ENCODE measurements around the gene HAUS3. TPM values are rescaled to one million over a fixed set of nuclear protein-coding genes. Genes with fewer than 3 reads are reported as not detected.

HAUS3 gene
- total and polyA plus RNA-seq, 2 of the 13 experiments (the other 11 are each of a cell fraction or from before 2014, with no cell fraction given) = 3.9 to 12.6 TPM

DNA sequence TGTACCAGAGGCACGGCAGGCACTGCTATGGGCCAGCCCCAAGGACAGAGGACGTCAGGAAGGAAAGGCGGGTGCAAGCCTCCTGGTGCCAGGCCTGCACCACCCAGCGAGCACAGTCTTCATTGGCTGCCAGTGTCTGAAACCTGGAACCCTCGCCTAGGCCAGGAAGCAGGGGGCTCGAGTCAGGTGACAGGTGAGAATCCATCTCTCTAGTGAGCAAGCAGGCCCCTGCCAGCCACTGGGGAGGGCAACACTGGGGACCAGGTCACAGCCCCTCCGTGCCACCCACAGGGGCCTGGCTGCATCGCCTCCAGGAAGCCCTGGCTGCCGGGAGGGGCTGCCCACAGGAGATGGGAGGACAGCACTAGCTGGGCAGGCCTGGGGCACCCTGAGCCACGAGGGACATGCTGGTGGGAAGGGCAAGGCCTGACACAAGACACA lies 6.9 kb upstream of the HAUS3 start:
- Histone ChIP-seq H3K27me3 (ENCODE audit: control insufficient read depth in 1 of 2, insufficient read depth in 2 of 2, low read length in 2 of 2) (no peaks in the 10 kb centered on the region), H2AFZ (ENCODE audit: low read length) (no peak overlapping the region), H3K4me1 (ENCODE audit: insufficient read depth, low read length) (peaks cover 24% of the 10 kb centered on the region), H3K36me3 (replicated peaks in 1 of 2; ENCODE audit: control insufficient read depth in 1 of 2, insufficient read depth in 2 of 2, low read length in 2 of 2) (peaks cover 0 to 6% of the 10 kb centered on the region in 2 experiments; a peak in 3 of 5 replicates), H3K4me3 (replicated peaks in 1 of 3; ENCODE audit: insufficient read depth in 1 of 3, low read depth in 2 of 3, low read length in 3 of 3) (no peak overlapping the region), H3K79me2 (ENCODE audit: insufficient read depth, low read length) (no peaks in the 10 kb centered on the region), H3K4me2 (ENCODE audit: low read depth, low read length) (no peak overlapping the region), H4K20me1 (ENCODE audit: insufficient read depth, low read length) (no peaks in the 10 kb centered on the region), H3K27ac (ENCODE audit: extremely low read length, insufficient read depth, low read length) (no peak overlapping the region), H3K9ac (ENCODE audit: insufficient read depth, low read depth, low read length) (no peak overlapping the region), H3K9me3 (ENCODE audit: low read length) (no peaks in the 10 kb centered on the region)
- no peak for FAIRE-seq
- no TSS peak for BruUV-seq (replicated peaks)
- TF ChIP-seq SOX6 (IDR thresholded peaks at IDR 0.05) = no peak
- TF ChIP-seq SOX6 (CRISPR knock-in tag; IDR thresholded peaks at IDR 0.05) = no peak
- no peak for TF ChIP-seq ZBTB21 (CRISPR knock-in tag; IDR thresholded peaks at IDR 0.05)
- TF ChIP-seq HMGA1 (CRISPR knock-in tag; conservative IDR thresholded peaks at IDR 0.05) = no peak
- TF ChIP-seq RBFOX2 (IDR thresholded peaks at IDR 0.05; ENCODE audit: low read depth, low read length) = 0 out of 2 replicates have a peak, but pooled peaks have one; percentile 40
- TF ChIP-seq, protein P1, sequence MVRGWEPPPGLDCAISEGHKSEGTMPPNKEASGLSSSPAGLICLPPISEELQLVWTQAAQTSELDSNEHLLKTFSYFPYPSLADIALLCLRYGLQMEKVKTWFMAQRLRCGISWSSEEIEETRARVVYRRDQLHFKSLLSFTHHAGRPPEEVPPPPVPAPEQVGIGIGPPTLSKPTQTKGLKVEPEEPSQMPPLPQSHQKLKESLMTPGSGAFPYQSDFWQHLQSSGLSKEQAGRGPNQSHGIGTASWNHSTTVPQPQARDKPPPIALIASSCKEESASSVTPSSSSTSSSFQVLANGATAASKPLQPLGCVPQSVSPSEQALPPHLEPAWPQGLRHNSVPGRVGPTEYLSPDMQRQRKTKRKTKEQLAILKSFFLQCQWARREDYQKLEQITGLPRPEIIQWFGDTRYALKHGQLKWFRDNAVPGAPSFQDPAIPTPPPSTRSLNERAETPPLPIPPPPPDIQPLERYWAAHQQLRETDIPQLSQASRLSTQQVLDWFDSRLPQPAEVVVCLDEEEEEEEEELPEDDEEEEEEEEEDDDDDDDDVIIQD (CRISPR knock-in tag; IDR thresholded peaks at IDR 0.05; ENCODE audit: low read depth) = no peak
- no peak for DNase-seq (ENCODE audit: low spot score)
- POLR2A ChIA-PET = no interaction called here
- 87% methylated on average over 10 of the region's 10 CpGs for WGBS (ENCODE audit: low lambda C conversion rate)
- in situ Hi-C loops (cut with HindIII; ENCODE audit: extremely low pct_ligation_motif_present, low pct_unique_long_range_greater_than_20kb) (no loop called here), intact Hi-C loops (cut with micrococcal nuclease; ENCODE audit: unreplicated experiment) (loop anchor here (10.0 kb wide), 1 partner anchor 216 kb away; the partner anchor contains the start of gene RNF4)
- no peak for ATAC-seq
- CTCF ChIA-PET (ENCODE audit: low intra/inter-chr PET ratio, low total read pairs) = no interaction called here

DNA sequence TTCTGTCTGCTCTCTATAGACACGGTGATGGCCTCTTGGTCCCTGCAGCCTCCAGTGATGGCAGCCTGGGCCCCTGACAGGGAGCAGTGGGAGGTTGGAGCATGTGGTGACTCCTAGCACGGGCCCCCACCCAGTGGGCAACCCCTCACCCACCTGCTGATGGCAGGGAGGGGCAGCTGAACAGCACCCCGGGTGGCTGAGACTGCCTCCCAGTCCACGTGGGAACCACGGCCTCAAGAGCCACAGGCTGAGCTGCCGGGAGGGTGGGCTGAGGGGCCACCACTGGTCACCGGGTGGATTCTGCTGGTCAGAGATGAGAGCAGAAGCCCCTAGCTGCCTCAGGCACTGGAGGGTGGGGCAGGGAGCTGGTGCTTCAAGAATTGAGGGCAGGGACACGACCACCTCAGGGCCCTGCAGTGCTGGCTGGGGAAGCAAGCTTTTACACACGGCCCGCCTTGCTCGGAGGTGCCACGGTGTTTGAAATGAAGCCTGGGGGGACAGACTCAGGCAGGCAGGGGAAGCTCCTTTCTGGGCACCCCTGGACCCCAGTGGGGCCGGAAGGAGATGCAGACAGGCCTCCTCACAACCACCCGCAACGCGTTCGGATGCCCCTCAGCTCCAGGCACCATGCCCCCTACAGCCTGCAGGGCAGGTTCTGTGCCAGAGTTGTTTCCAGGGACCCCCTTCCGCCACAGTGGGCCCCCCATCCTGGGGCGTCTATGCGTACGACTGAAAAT lies 6.3 kb upstream of the HAUS3 start:
- no peak for DNase-seq (ENCODE audit: low spot score)
- no peaks in the 10 kb centered on the region for H4K20me1 ChIP-seq (ENCODE audit: insufficient read depth, low read length)
- H3K9ac ChIP-seq (ENCODE audit: insufficient read depth, low read depth, low read length) = no peak overlapping the region
- no peak overlapping the region for H3K4me3 ChIP-seq (replicated peaks in 1 of 3; ENCODE audit: insufficient read depth in 1 of 3, low read depth in 2 of 3, low read length in 3 of 3)
- no peak; the same call in 1 of the 3 replicates for ATAC-seq
- H3K4me2 ChIP-seq (ENCODE audit: low read depth, low read length) = no peak overlapping the region
- no peak overlapping the region for H3K27ac ChIP-seq (ENCODE audit: extremely low read length, insufficient read depth, low read length)
- ChIA-PET POLR2A (no interaction called here), CTCF (ENCODE audit: low intra/inter-chr PET ratio, low total read pairs) (no interaction called here)
- H3K4me1 ChIP-seq (ENCODE audit: insufficient read depth, low read length) = peaks cover 30% of the 10 kb centered on the region
- BruUV-seq (replicated peaks) = no TSS peak
- intact Hi-C loops (cut with micrococcal nuclease; ENCODE audit: unreplicated experiment) (loop anchor here (10.0 kb wide), 1 partner anchor 217 kb away; the partner anchor contains the start of gene RNF4), in situ Hi-C loops (cut with HindIII; ENCODE audit: extremely low pct_ligation_motif_present, low pct_unique_long_range_greater_than_20kb) (no loop called here)
- 98% methylated on average over 5 of the region's 21 CpGs for WGBS (ENCODE audit: low lambda C conversion rate)
- H3K27me3 ChIP-seq (ENCODE audit: control insufficient read depth in 1 of 2, insufficient read depth in 2 of 2, low read length in 2 of 2) = no peaks in the 10 kb centered on the region
- FAIRE-seq = no peak
- TF ChIP-seq KDM2A (CRISPR knock-in tag; IDR thresholded peaks at IDR 0.05; ENCODE audit: borderline replicate concordance, low read depth) (no peak), AGO2 (optimal IDR thresholded peaks at IDR 0.05; ENCODE audit: low read depth, low read length) (peak; percentile 61), AGO1 (IDR thresholded peaks at IDR 0.05; ENCODE audit: low read depth, low read length, poor library complexity, severe bottlenecking) (peak; percentile 10), RBFOX2 (IDR thresholded peaks at IDR 0.05; ENCODE audit: low read depth, low read length) (0 out of 2 replicates have a peak, but pooled peaks have one; percentile 42)
- peaks cover 0 to 4% of the 10 kb centered on the region in 2 experiments; a peak in 2 of 5 replicates for H3K36me3 ChIP-seq (replicated peaks in 1 of 2; ENCODE audit: control insufficient read depth in 1 of 2, insufficient read depth in 2 of 2, low read length in 2 of 2)
- no peaks in the 10 kb centered on the region for H3K9me3 ChIP-seq (ENCODE audit: low read length)
- H2AFZ ChIP-seq (ENCODE audit: low read length) = no peak overlapping the region
- no peaks in the 10 kb centered on the region for H3K79me2 ChIP-seq (ENCODE audit: insufficient read depth, low read length)

Measured in HepG2 (cell line).